Chondrocyte (in vitro differentiated cells): ENCODE measurements around the gene APOF. TPM values are rescaled to one million over a fixed set of nuclear protein-coding genes. Genes with fewer than 3 reads are reported as not detected.
A peak's percentile ranks its signal among the peaks of the same experiment; 100 is the strongest.

ENCODE experiments used
- DNase-seq: peaks from one replicate; pipeline ENCODE4 v3.0.0; 2021; ENCODE audit warnings: mixed read lengths, low spot score
- H3K27ac Mint-ChIP-seq: one replicate; pipeline ENCODE4 v1.8.0; 2021; ENCODE audit warnings: mild to moderate bottlenecking, moderate library complexity, mixed read lengths; ENCODE audit not compliant: unreplicated experiment
- H3K27me3 Mint-ChIP-seq: 2 replicates; pipeline ENCODE4 v1.8.0; 2021; ENCODE audit warnings: low read depth, mixed read lengths
- H3K36me3 Mint-ChIP-seq: 2 replicates; pipeline ENCODE4 v1.8.0; 2021; ENCODE audit warnings: low read depth, mixed read lengths
- H3K4me1 Mint-ChIP-seq: 2 replicates; pipeline ENCODE4 v1.8.0; 2021; ENCODE audit warnings: low read depth, mild to moderate bottlenecking, mixed read lengths
- H3K4me3 Mint-ChIP-seq: one replicate; pipeline ENCODE4 v1.8.0; 2021; ENCODE audit warnings: mild to moderate bottlenecking, moderate library complexity, mixed read lengths; ENCODE audit not compliant: unreplicated experiment
- H3K9me3 Mint-ChIP-seq: 2 replicates; pipeline ENCODE4 v1.8.0; 2021; ENCODE audit warnings: low read depth, mixed read lengths
- CTCF ChIP-seq: fragments of 200-600 bp; sonication (generic); IDR thresholded peaks from 2 replicates; pipeline ENCODE4 v1.5.0; 2021; ENCODE audit warnings: antibody characterized with exemption, mild to moderate bottlenecking, moderate library complexity
- total RNA-seq: library from RNA; stranded (reverse); gene quantifications from 3 replicates; pipeline ENCODE4 v1.2.1, GENCODE V29; 2021

Gene APOF
- total RNA-seq, 1 donor from 2014 or later, result not detected

DNA sequence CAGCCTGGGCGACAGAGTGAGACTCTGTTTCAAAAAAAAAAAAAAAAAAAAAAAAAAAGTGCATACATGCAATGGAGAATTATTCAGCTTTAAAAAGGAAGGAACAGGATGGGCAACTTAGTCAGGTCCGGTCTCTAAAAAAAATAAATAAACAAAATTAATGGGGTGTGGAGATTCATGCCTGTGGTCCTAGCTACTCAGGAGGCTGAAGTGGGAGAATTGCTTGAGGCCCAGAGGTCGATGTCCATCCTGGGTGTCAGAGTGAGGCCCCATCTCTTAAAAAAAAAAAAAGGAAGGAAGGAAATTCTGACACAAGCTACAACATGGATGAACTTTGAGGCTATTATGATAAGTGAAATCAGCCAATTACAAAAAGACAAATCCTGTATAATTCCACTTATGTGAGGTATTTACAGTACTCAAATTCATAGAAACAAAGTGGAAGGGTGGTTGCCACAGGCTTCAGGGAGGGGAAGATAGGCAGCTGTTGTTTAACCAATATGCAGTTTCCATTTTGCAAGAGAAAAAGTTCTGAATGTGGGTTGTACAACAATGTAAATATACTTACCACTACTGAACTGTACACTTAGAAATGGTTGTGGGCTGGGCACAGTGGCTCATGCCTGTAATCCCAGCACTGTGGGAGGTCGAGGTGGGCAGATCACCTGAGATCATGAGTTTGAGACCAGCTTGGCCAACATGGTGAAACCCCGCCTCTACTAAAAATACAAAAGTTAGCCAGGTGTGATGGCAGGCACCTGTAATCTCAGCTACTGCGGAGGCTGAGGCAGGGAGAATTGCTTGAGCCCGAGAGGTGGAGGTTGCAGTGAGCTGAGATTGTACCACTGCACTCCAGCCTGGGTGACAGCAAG lies 12.3 kb upstream of the APOF start:
- Mint-ChIP-seq H3K9me3 (peaks cover 10% of the 10 kb centered on the region), H3K27me3 (peaks cover 7% of the 10 kb centered on the region), H3K4me1 (no peaks in the 10 kb centered on the region), H3K36me3 (no peaks in the 10 kb centered on the region), H3K4me3 (no peak overlapping the region), H3K27ac (no peak overlapping the region)
- no peak for TF ChIP-seq CTCF
- DNase-seq, result no peak

DNA sequence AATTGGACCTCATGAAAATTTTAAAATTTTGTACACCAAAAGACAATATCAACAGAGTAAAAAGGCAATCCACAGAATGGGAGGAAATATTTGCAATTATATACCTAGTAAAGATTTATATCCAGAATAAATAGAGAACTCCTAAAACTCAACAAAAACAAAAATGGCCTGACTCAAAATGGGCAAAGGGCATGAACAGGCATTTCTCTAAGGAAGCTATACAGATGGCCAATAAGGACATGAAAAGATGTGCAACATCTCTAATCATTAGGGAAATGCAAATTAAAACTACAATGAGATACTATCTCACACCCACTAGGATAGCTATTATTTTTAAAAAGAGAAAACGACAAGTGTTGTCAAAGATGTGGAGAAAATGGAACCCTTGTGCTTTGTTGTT lies 10.9 kb upstream of the APOF start:
- H3K4me1 Mint-ChIP-seq, result no peaks in the 10 kb centered on the region
- no peak overlapping the region for H3K4me3 Mint-ChIP-seq
- peaks cover 10% of the 10 kb centered on the region for H3K9me3 Mint-ChIP-seq
- TF ChIP-seq CTCF, result no peak
- peaks cover 7% of the 10 kb centered on the region for H3K27me3 Mint-ChIP-seq
- H3K36me3 Mint-ChIP-seq, result no peaks in the 10 kb centered on the region
- H3K27ac Mint-ChIP-seq, result no peak overlapping the region
- DNase-seq, result no peak

- no peak overlapping the region for H3K4me3 Mint-ChIP-seq
- TF ChIP-seq CTCF, result no peak
- no peaks in the 10 kb centered on the region for H3K9me3 Mint-ChIP-seq
- H3K27ac Mint-ChIP-seq, result no peak overlapping the region
- no peaks in the 10 kb centered on the region for H3K4me1 Mint-ChIP-seq
- H3K36me3 Mint-ChIP-seq, result no peaks in the 10 kb centered on the region
- peaks cover 7% of the 10 kb centered on the region for H3K27me3 Mint-ChIP-seq
- no peak for DNase-seq
Observed at GRCh38 chr12:56366948-56367347, 4.3 kb upstream of the APOF start.

- no peaks in the 10 kb centered on the region for H3K27me3 Mint-ChIP-seq
- H3K4me3 Mint-ChIP-seq, result peak overlapping the region; percentile 93
- no peak for TF ChIP-seq CTCF
- H3K4me1 Mint-ChIP-seq, result peaks cover 30% of the 10 kb centered on the region
- DNase-seq, result no peak
- H3K36me3 Mint-ChIP-seq, result no peaks in the 10 kb centered on the region
- no peak overlapping the region for H3K27ac Mint-ChIP-seq
- H3K9me3 Mint-ChIP-seq, result no peaks in the 10 kb centered on the region
Observed at GRCh38 chr12:56361487-56362129, 1.0 kb downstream of the APOF start.

- Mint-ChIP-seq H3K4me1 (peaks cover 30% of the 10 kb centered on the region), H3K4me3 (peak within 1 kb of the TSS; percentile 93), H3K27ac (peak within 1 kb of the TSS; percentile 98)
Observed at GRCh38 chr12:56359851-56360767, 2.5 kb downstream of the APOF start, which contains the start of gene STAT2. Gene STAT2 (minus strand): TSS chr12:56360107. CDS start chr12:56356571, 3,536 bp downstream.

More at GRCh38 chr12:56359851-56360767, 2.5 kb downstream of the APOF start, which contains the start of gene STAT2:
- DNase-seq, result peak; percentile 99
- H3K36me3 Mint-ChIP-seq, result peaks cover 7% of the 10 kb centered on the region
- no peaks in the 10 kb centered on the region for H3K27me3 Mint-ChIP-seq
- H3K9me3 Mint-ChIP-seq, result no peaks in the 10 kb centered on the region
- TF ChIP-seq CTCF, result no peak
